ENCODE data around the gene CCR1. TPM values are rescaled to one million over a fixed set of nuclear protein-coding genes. Genes with fewer than 3 reads are reported as not detected.

The CCR1 gene
- total and polyA plus RNA-seq, 2 of the 13 experiments (the other 11 are each of a cell fraction or from before 2014, with no cell fraction given): not detected

GRCh38 chr3:46196261-46196957 lies 11.7 kb downstream of the CCR1 start (continued):
- no peak for TF ChIP-seq HMGXB4 (CRISPR knock-in tag; IDR thresholded peaks at IDR 0.05; ENCODE audit: borderline replicate concordance in 1 of 2, low read depth in 1 of 2)
- no peak for TF ChIP-seq NFIB (CRISPR knock-in tag; IDR thresholded peaks at IDR 0.05; ENCODE audit: borderline replicate concordance)
- TF ChIP-seq YY1 (IDR thresholded peaks at IDR 0.05; ENCODE audit: insufficient read depth, insufficient replicate concordance, low read depth, low read length): no peak
- no peak for TF ChIP-seq ISX (CRISPR knock-in tag; conservative IDR thresholded peaks at IDR 0.05)

GRCh38 chr3:46194868-46195553 lies 13.1 kb downstream of the CCR1 start:
- Histone ChIP-seq H3K4me1 (ENCODE audit: insufficient read depth, low read length) (no peaks in the 10 kb centered on the region), H3K79me2 (ENCODE audit: insufficient read depth, low read length) (no peaks in the 10 kb centered on the region), H3K9me3 (ENCODE audit: low read length) (no peaks in the 10 kb centered on the region), H3K27ac (ENCODE audit: extremely low read length, insufficient read depth, low read length) (no peak overlapping the region), H3K27me3 (ENCODE audit: control insufficient read depth in 1 of 2, insufficient read depth in 2 of 2, low read length in 2 of 2) (no peaks in the 10 kb centered on the region), H3K36me3 (replicated peaks in 1 of 2; ENCODE audit: control insufficient read depth in 1 of 2, insufficient read depth in 2 of 2, low read length in 2 of 2) (no peaks in the 10 kb centered on the region), H4K20me1 (ENCODE audit: insufficient read depth, low read length) (no peaks in the 10 kb centered on the region), H2AFZ (ENCODE audit: low read length) (no peak overlapping the region), H3K9ac (ENCODE audit: insufficient read depth, low read depth, low read length) (no peak overlapping the region), H3K4me3 (replicated peaks in 1 of 3; ENCODE audit: insufficient read depth in 1 of 3, low read depth in 2 of 3, low read length in 3 of 3) (no peak overlapping the region), H3K4me2 (ENCODE audit: low read depth, low read length) (no peak overlapping the region)
- WGBS (ENCODE audit: low lambda C conversion rate): 23% methylated on average over 4 of the region's 4 CpGs
- no peak for FAIRE-seq
- TF ChIP-seq YEATS4 (CRISPR knock-in tag; IDR thresholded peaks at IDR 0.05; ENCODE audit: borderline replicate concordance) (no peak), BRF2 (CRISPR knock-in tag; IDR thresholded peaks at IDR 0.05) (no peak), ZNF7 (CRISPR knock-in tag; IDR thresholded peaks at IDR 0.05) (peak; percentile 71; the same call in 1 of the 2 replicates), GTF2F1 (IDR thresholded peaks at IDR 0.05; ENCODE audit: low read length) (no peak), ZNF547 (CRISPR knock-in tag; IDR thresholded peaks at IDR 0.05) (no peak), CEBPG (CRISPR knock-in tag; IDR thresholded peaks at IDR 0.05) (peak; percentile 81), GFI1 (CRISPR knock-in tag; IDR thresholded peaks at IDR 0.05; ENCODE audit: borderline replicate concordance) (no peak), CEBPB (IDR thresholded peaks at IDR 0.05; ENCODE audit: borderline replicate concordance, low read depth, low read length) (peak; percentile 78), FOSL2 (CRISPR knock-in tag; IDR thresholded peaks at IDR 0.05) (peak; percentile 41; the same call in 1 of the 2 replicates), ATF4 (CRISPR knock-in tag; IDR thresholded peaks at IDR 0.05) (peak in 1 of 2 experiments; percentile 91; a peak in 2 of 4 replicates), KLF13 (CRISPR knock-in tag; IDR thresholded peaks at IDR 0.05) (no peak)
- ChIA-PET CTCF (ENCODE audit: low intra/inter-chr PET ratio, low total read pairs) (no interaction called here), POLR2A (no interaction called here)
- ATAC-seq: no peak
- no TSS peak for BruUV-seq (replicated peaks)
- no peak for DNase-seq (ENCODE audit: low spot score)
- intact Hi-C loops (cut with micrococcal nuclease; ENCODE audit: unreplicated experiment) (no loop called here), in situ Hi-C loops (cut with HindIII; ENCODE audit: extremely low pct_ligation_motif_present, low pct_unique_long_range_greater_than_20kb) (no loop called here)
